SK-N-MC (cell line): Measurements from ENCODE around the gene TRPM6.

Experiments used
- EZH2 ChIP-seq: fragments of 200-600 bp; sonication (generic); IDR thresholded peaks from one replicate; pipeline ENCODE4 v1.6.1; 2017; ENCODE audit warnings: antibody characterized with exemption
- POLR2AphosphoS5 ChIP-seq: IDR thresholded peaks from 2 replicates; pipeline ENCODE4 v1.6.1; 2012; ENCODE audit warnings: mild to moderate bottlenecking, low read depth, low read length, borderline replicate concordance

- TF ChIP-seq EZH2 (no peak), POLR2AphosphoS5 (no peak)
Observed at GRCh38 chr9:74861773-74862474, 25.8 kb downstream of the TRPM6 start.
